Keratinocyte (primary cell): ENCODE results near the gene SDHAF3. TPM values are rescaled to one million over a fixed set of nuclear protein-coding genes. Genes with fewer than 3 reads are reported as not detected.

Experiments used
- DNase-seq: peaks from one replicate; pipeline ENCODE4 v3.0.0-alpha.2; 2011; ENCODE audit warnings: low read depth, missing footprints, low spot score
- FAIRE-seq: peaks from 2 replicates; lab custom pipeline; 2011; peaks lifted over from hg19 to GRCh38; lab: Jason Lieb, UNC
- H2AFZ ChIP-seq: 2 replicates; pipeline ENCODE4 v1.6.0; 2012; ENCODE audit warnings: low read length, control low read depth, inconsistent platforms; ENCODE audit not compliant: control insufficient read depth
- H3K27ac ChIP-seq: 2 replicates; pipeline ENCODE4 v1.5.1; 2011; ENCODE audit warnings: low read length; ENCODE audit not compliant: control insufficient read depth, insufficient read depth
- H3K27me3 ChIP-seq: 3 replicates; pipeline ENCODE4 v1.6.0; 2011; ENCODE audit warnings: low read length; ENCODE audit not compliant: control insufficient read depth, insufficient read depth; ENCODE audit errors: extremely low read depth
- H3K36me3 ChIP-seq, 2 experiments: 2 replicates in 1 of 2; 3 replicates in 1 of 2; pipeline ENCODE4 v1.5.1; 2011; ENCODE audit warnings: low read length in 2 of 2, mild to moderate bottlenecking in 1 of 2; ENCODE audit not compliant: control insufficient read depth in 2 of 2, insufficient read depth in 2 of 2; ENCODE audit errors: extremely low read depth in 1 of 2
- H3K4me1 ChIP-seq: 3 replicates; pipeline ENCODE4 v1.5.1; 2011; ENCODE audit warnings: low read length; ENCODE audit not compliant: control insufficient read depth, insufficient read depth; ENCODE audit errors: extremely low read depth
- H3K4me2 ChIP-seq: 3 replicates; pipeline ENCODE4 v1.6.0; 2011; ENCODE audit warnings: low read depth, low read length; ENCODE audit not compliant: control insufficient read depth, insufficient read depth; ENCODE audit errors: extremely low read depth
- H3K4me3 ChIP-seq, 3 experiments: fragments of 200-600 bp in 1 of 3; sonication (generic) in 1 of 3; 2 replicates in 2 of 3; 3 replicates in 1 of 3; pipeline ENCODE4 v1.5.1; 2011 to 2016; ENCODE audit warnings: low read length in 3 of 3, mild to moderate bottlenecking in 3 of 3, control low read depth in 2 of 3, inconsistent platforms in 1 of 3, low read depth in 1 of 3, mixed read lengths in 1 of 3, mixed run types in 1 of 3, moderate library complexity in 1 of 3; ENCODE audit not compliant: control insufficient read depth in 2 of 3, insufficient read depth in 2 of 3; ENCODE audit errors: extremely low read depth in 1 of 3
- H3K79me2 ChIP-seq: 2 replicates; pipeline ENCODE4 v1.6.0; 2012; ENCODE audit warnings: low read length; ENCODE audit not compliant: control insufficient read depth, insufficient read depth
- H3K9ac ChIP-seq: 3 replicates; pipeline ENCODE4 v1.6.0; 2011; ENCODE audit warnings: low read length; ENCODE audit not compliant: control insufficient read depth, insufficient read depth; ENCODE audit errors: extremely low read depth
- H3K9me1 ChIP-seq: 3 replicates; pipeline ENCODE4 v1.6.0; 2011; ENCODE audit warnings: low read length; ENCODE audit not compliant: control insufficient read depth, insufficient read depth; ENCODE audit errors: extremely low read depth
- H3K9me3 ChIP-seq: 2 replicates; pipeline ENCODE4 v1.5.1; 2012; ENCODE audit warnings: low read depth, low read length; ENCODE audit not compliant: control insufficient read depth
- H4K20me1 ChIP-seq: 3 replicates; pipeline ENCODE4 v1.6.0; 2011; ENCODE audit warnings: low read length; ENCODE audit not compliant: control insufficient read depth, insufficient read depth; ENCODE audit errors: extremely low read depth
- CTCF ChIP-seq, 3 experiments: IDR thresholded peaks in 1 of 3; conservative IDR thresholded peaks in 1 of 3; optimal IDR thresholded peaks in 1 of 3; 2 replicates in 2 of 3; 3 replicates in 1 of 3; pipeline versions ENCODE3 to v1.5.1; 2011; ENCODE audit warnings: low read length in 3 of 3, mild to moderate bottlenecking in 3 of 3, moderate library complexity in 2 of 3, control low read depth in 1 of 3, inconsistent platforms in 1 of 3; ENCODE audit not compliant: insufficient read depth in 2 of 3; ENCODE audit errors: extremely low read depth in 1 of 3
- EZH2 ChIP-seq: IDR thresholded peaks from one replicate; pipeline ENCODE4 v1.6.1; 2012; ENCODE audit warnings: inconsistent platforms, mild to moderate bottlenecking, low read length, moderate library complexity
- dilution Hi-C: fragments of 300-500 bp; cut with MboI; formaldehyde crosslinking; loops from one replicate; pipeline ENCODE4 v1.7.0; 2020; ENCODE audit warnings: low sequenced_read_pairs; ENCODE audit not compliant: extremely low pct_ligation_motif_present
- polyA plus RNA-seq, 5 experiments: library from polyadenylated mRNA; depleted of rRNA in 3 of 5; stranded (reverse) in 3 of 5; stranded (forward) in 1 of 5; unstranded in 1 of 5; fragments of >200 nt; gene quantifications; 1 replicate in 1 of 5; 2 replicates in 3 of 5; 3 replicates in 1 of 5; pipeline versions ENCODE4 v1.2.1 to v1.2.3, GENCODE V29; 2011 to 2012; ENCODE audit warnings: missing spikeins in 2 of 5, low read depth in 1 of 5, low replicate concordance in 1 of 5

The SDHAF3 gene
- polyA plus RNA-seq, 1 donor (not counting 4 experiments of a cell fraction or from before 2014, with no cell fraction given), result 32.8 TPM

- Histone ChIP-seq H3K79me2 (peaks cover 28% of the 10 kb centered on the region), H3K27me3 (no peaks in the 10 kb centered on the region), H3K4me3 (no peak overlapping the region), H3K9ac (no peak overlapping the region), H3K9me1 (no peaks in the 10 kb centered on the region), H3K27ac (no peak overlapping the region), H3K4me1 (peaks cover 9% of the 10 kb centered on the region), H2AFZ (no peak overlapping the region), H3K4me2 (no peak overlapping the region), H3K36me3 (no peaks in the 10 kb centered on the region), H3K9me3 (no peaks in the 10 kb centered on the region), H4K20me1 (no peaks in the 10 kb centered on the region)
- DNase-seq (no peak), FAIRE-seq (no peak)
- TF ChIP-seq CTCF (optimal IDR thresholded peaks at IDR 0.05 in 1 of 3, IDR thresholded peaks at IDR 0.05 in 1 of 3, conservative IDR thresholded peaks at IDR 0.05 in 1 of 3; ENCODE audit: extremely low read depth in 1 of 3, insufficient read depth in 2 of 3, low read length in 3 of 3) (no peak), EZH2 (no peak)
- dilution Hi-C loops, result no loop called here
Measured at GRCh38 chr7:97126483-97127171, 9.1 kb downstream of the SDHAF3 start.

- Histone ChIP-seq H3K9me1 (no peaks in the 10 kb centered on the region), H3K4me2 (no peak overlapping the region), H3K9ac (no peak overlapping the region), H3K9me3 (no peaks in the 10 kb centered on the region), H3K27me3 (no peaks in the 10 kb centered on the region), H3K36me3 (no peaks in the 10 kb centered on the region), H3K79me2 (peaks cover 22% of the 10 kb centered on the region), H3K4me1 (peaks cover 9% of the 10 kb centered on the region), H4K20me1 (no peaks in the 10 kb centered on the region), H3K4me3 (no peak overlapping the region), H3K27ac (no peak overlapping the region), H2AFZ (no peak overlapping the region)
- DNase-seq (no peak), FAIRE-seq (no peak)
- TF ChIP-seq CTCF (optimal IDR thresholded peaks at IDR 0.05 in 1 of 3, IDR thresholded peaks at IDR 0.05 in 1 of 3, conservative IDR thresholded peaks at IDR 0.05 in 1 of 3; ENCODE audit: extremely low read depth in 1 of 3, insufficient read depth in 2 of 3, low read length in 3 of 3) (no peak), EZH2 (no peak)
- dilution Hi-C loops, result no loop called here
Measured at GRCh38 chr7:97128736-97129135, 11.2 kb downstream of the SDHAF3 start.
